Duodenal mucosa (tissue), 2 donors: Measurements from ENCODE around the gene HOXB13.

Source experiments
- H3K27ac ChIP-seq: one replicate; pipeline ENCODE4 v1.7.0; 2013; ENCODE audit warnings: low read depth, low read length
- H3K27me3 ChIP-seq, 2 donors: one replicate each; pipeline ENCODE4 v1.7.0; 2013; ENCODE audit warnings: low read length in 2 of 2, control low read depth in 1 of 2; ENCODE audit not compliant: insufficient read depth in 2 of 2, control insufficient read depth in 1 of 2
- H3K36me3 ChIP-seq, 2 donors: one replicate each; pipeline ENCODE4 v1.7.0; 2013; ENCODE audit warnings: low read length in 2 of 2, control low read depth in 1 of 2; ENCODE audit not compliant: insufficient read depth in 2 of 2, control insufficient read depth in 1 of 2
- H3K4me1 ChIP-seq, 2 donors: one replicate each; pipeline ENCODE4 v1.7.0; 2013; ENCODE audit warnings: low read length in 2 of 2, control low read depth in 1 of 2; ENCODE audit not compliant: insufficient read depth in 2 of 2, control insufficient read depth in 1 of 2
- H3K4me3 ChIP-seq, 2 donors: one replicate each; pipeline ENCODE4 v1.7.0; 2013; ENCODE audit warnings: low read length in 2 of 2, low read depth in 1 of 2
- H3K9ac ChIP-seq, 2 donors: one replicate each; pipeline ENCODE4 v1.7.0; 2013; ENCODE audit warnings: low read length in 2 of 2, low read depth in 1 of 2
- H3K9me3 ChIP-seq, 2 donors: one replicate each; pipeline ENCODE4 v1.7.0; 2013; ENCODE audit warnings: low read length in 2 of 2, control low read depth in 1 of 2; ENCODE audit not compliant: control insufficient read depth in 1 of 2

HOXB13 gene

DNA sequence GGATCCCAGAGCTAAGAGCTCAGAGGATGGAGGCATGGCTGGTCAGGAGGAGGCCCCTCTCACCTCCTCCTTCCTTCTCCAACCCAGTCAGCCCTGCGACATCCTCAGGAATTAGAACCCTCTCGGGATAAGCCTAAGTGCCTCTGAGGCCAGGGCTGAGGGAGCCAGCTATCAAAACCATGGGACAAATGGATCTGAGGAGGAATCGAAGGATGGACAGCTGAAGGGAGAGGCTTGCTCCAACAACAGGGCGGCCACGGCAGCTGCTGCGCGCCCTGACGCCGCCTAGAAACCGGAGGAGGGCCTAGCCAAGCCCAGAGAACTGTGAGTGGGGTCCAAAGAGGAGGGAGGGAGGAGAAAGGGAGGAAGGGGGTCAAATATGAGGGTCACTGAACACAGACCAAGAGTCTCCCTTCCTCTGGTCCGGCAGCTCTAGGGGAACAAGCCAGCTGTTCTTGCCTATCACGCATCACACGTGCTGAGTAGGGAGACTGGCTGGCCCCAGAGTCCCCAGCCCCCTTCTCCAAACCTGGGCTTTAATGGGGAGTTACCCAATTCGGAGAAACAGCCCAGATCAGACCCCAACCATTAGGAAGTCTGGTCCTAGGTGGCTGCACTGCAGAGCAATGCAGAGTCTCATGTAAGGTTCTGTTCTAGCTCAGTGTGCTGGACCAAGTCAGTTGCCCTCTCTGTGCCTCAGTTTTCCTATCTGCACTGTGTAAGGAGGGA is 5.9 kb upstream of the HOXB13 start:
- Histone ChIP-seq H3K27me3 (peaks cover 83 to 91% of the 10 kb centered on the region in 2 donors), H3K36me3 (no peaks in the 10 kb centered on the region), H3K27ac (no peak overlapping the region), H3K4me3 (no peak overlapping the region), H3K4me1 (no peaks in the 10 kb centered on the region), H3K9ac (no peak overlapping the region), H3K9me3 (no peaks in the 10 kb centered on the region)

GRCh38 chr17:48733632-48734328 is 5.2 kb upstream of the HOXB13 start:
- peaks cover under 1 to 2% of the 10 kb centered on the region in 2 donors for H3K4me1 ChIP-seq
- no peaks in the 10 kb centered on the region for H3K36me3 ChIP-seq
- H3K9ac ChIP-seq, result no peak overlapping the region
- H3K27me3 ChIP-seq, result peaks cover 84 to 90% of the 10 kb centered on the region in 2 donors
- H3K4me3 ChIP-seq, result no peak overlapping the region
- H3K27ac ChIP-seq, result no peak overlapping the region
- no peaks in the 10 kb centered on the region for H3K9me3 ChIP-seq

- no peaks in the 10 kb centered on the region for H3K9me3 ChIP-seq
- no peaks in the 10 kb centered on the region for H3K36me3 ChIP-seq
- no peak overlapping the region for H3K27ac ChIP-seq
- peaks cover 8 to 10% of the 10 kb centered on the region in 2 donors for H3K4me1 ChIP-seq
- H3K27me3 ChIP-seq, result peaks cover 83 to 90% of the 10 kb centered on the region in 2 donors
- no peak overlapping the region for H3K9ac ChIP-seq
- H3K4me3 ChIP-seq, result no peak overlapping the region
Observed at GRCh38 chr17:48732688-48733629, 4.4 kb upstream of the HOXB13 start.

- Histone ChIP-seq H3K27ac (no peak overlapping the region), H3K27me3 (peaks cover 91 to 96% of the 10 kb centered on the region in 2 donors), H3K9me3 (no peaks in the 10 kb centered on the region), H3K4me3 (no peak overlapping the region), H3K9ac (no peak overlapping the region), H3K36me3 (no peaks in the 10 kb centered on the region), H3K4me1 (peaks cover 10 to 16% of the 10 kb centered on the region in 2 donors)
Observed at GRCh38 chr17:48731355-48731754, 2.8 kb upstream of the HOXB13 start.

- Histone ChIP-seq H3K27me3 (peaks cover 91 to 96% of the 10 kb centered on the region in 2 donors), H3K4me3 (no peak overlapping the region), H3K4me1 (peaks cover 14 to 17% of the 10 kb centered on the region in 2 donors), H3K36me3 (no peaks in the 10 kb centered on the region), H3K27ac (no peak overlapping the region), H3K9ac (no peak overlapping the region), H3K9me3 (no peaks in the 10 kb centered on the region)
Observed at GRCh38 chr17:48730240-48730550, 1.6 kb upstream of the HOXB13 start.

DNA sequence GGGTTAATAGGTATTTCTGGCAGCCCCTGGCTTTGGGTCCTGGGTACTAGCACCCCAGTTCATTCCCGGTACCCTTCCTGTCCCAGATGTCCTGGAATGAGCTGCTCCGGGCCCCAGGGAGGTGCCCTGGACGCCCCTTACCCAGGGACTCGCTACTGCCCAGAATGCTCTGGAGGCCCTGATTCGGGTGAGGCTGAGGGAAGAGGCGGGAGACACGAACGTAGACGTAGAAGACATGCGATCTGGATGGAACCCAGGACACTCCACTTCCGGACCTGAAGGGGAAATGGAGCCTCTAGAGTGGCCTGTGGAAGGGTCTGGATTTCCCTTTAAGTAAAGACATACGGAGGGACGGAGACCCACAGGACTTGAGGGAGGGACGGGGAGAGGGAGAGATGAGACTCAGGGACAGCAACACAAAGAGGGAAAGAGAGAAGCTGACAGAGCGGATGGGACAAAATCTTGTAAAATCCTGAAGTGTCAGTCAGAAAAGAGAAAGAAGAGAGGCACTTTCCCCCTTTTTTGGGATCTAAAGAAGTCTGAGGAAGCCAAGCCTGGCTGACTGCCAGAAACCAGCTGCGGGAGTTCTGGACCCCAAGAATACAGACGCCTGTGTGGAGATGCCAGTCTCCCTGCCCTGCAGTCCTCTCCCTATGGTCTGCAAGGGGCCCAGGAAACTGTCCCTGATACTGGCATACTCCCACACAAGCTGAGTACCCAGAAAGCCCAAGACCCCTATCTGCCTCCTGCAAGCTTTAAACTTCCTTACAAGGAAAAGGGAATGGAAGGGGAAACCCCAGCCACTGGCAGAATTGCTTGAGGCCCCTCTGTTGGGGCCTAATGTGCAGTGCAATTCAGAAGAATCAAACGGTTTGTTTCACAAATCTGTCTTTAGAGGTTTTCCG is 1.0 kb upstream of the HOXB13 start:
- Histone ChIP-seq H3K4me3 (no peak overlapping the region), H3K9ac (no peak overlapping the region), H3K9me3 (no peaks in the 10 kb centered on the region), H3K27me3 (peaks cover 91 to 96% of the 10 kb centered on the region in 2 donors), H3K4me1 (peaks cover 20 to 23% of the 10 kb centered on the region in 2 donors), H3K36me3 (no peaks in the 10 kb centered on the region), H3K27ac (no peak overlapping the region)

GRCh38 chr17:48727415-48728175 is 955 bp downstream of the HOXB13 start:
- H3K27me3 ChIP-seq, result peaks cover 91 to 96% of the 10 kb centered on the region in 2 donors
- H3K4me1 ChIP-seq, result peaks cover 28 to 34% of the 10 kb centered on the region in 2 donors

GRCh38 chr17:48726916-48727286 is 1.6 kb downstream of the HOXB13 start:
- Histone ChIP-seq H3K27ac (no peak overlapping the region), H3K9ac (no peak overlapping the region), H3K27me3 (peaks cover 92 to 96% of the 10 kb centered on the region in 2 donors), H3K4me1 (peaks cover 28 to 34% of the 10 kb centered on the region in 2 donors), H3K4me3 (no peak overlapping the region), H3K9me3 (no peaks in the 10 kb centered on the region), H3K36me3 (no peaks in the 10 kb centered on the region)

More at GRCh38 chr17:48727415-48728175, 955 bp downstream of the HOXB13 start:
- H3K27ac ChIP-seq, result no peak overlapping the region
- no peaks in the 10 kb centered on the region for H3K36me3 ChIP-seq
- H3K9ac ChIP-seq, result no peak overlapping the region
- no peak overlapping the region for H3K4me3 ChIP-seq
- no peaks in the 10 kb centered on the region for H3K9me3 ChIP-seq
